Esophagus squamous epithelium (tissue), 5 donors: ENCODE data around the gene PLEKHG1. TPM values are rescaled to one million over a fixed set of nuclear protein-coding genes. Genes with fewer than 3 reads are reported as not detected.

Experiments used
- DNase-seq: peaks from one replicate; lab custom pipeline; 2025; lab: John Stamatoyannopoulos, UW
- H3K27ac ChIP-seq, 4 donors: fragments of 200-600 bp; sonication (generic); one replicate each; pipeline ENCODE4 v1.5.1; 2016 to 2019; ENCODE audit warnings: mild to moderate bottlenecking in 1 of 4
- H3K27me3 ChIP-seq, 4 donors: fragments of 200-600 bp; sonication (generic); 1 replicate in 3 of 4; 2 replicates in 1 of 4; pipeline versions ENCODE4 v1.5.1 to v1.6.0; 2017 to 2021; ENCODE audit warnings: antibody characterized with exemption in 1 of 4
- H3K36me3 ChIP-seq, 3 donors: fragments of 200-600 bp; sonication (generic); one replicate each; pipeline ENCODE4 v1.5.1; 2016 to 2019
- H3K4me1 ChIP-seq, 3 donors: fragments of 200-600 bp; sonication (generic); one replicate each; pipeline ENCODE4 v1.5.1; 2017 to 2019
- H3K4me3 ChIP-seq, 4 donors: fragments of 200-600 bp; sonication (generic); 1 replicate in 3 of 4; 2 replicates in 1 of 4; pipeline ENCODE4 v1.5.1; 2016 to 2019; ENCODE audit warnings: mild to moderate bottlenecking in 2 of 4, moderate library complexity in 1 of 4
- H3K9me3 ChIP-seq, 3 donors: fragments of 200-600 bp; sonication (generic); one replicate each; pipeline ENCODE4 v1.5.1; 2016 to 2019
- POLR2A ChIP-seq, 4 donors: fragments of 450-650 bp; IDR thresholded peaks; one replicate each; pipeline ENCODE4 v1.6.1; 2017; ENCODE audit warnings: antibody characterized with exemption in 4 of 4, mild to moderate bottlenecking in 4 of 4, moderate library complexity in 3 of 4
- WGBS, 2 donors: methylation state at CpG; one replicate each; pipeline ENCODE4 v1.1.5; 2018; 5-methylcytosine and 5-hydroxymethylcytosine counted together
- intact Hi-C: fragments of 100-400 bp; cut with DNase I; formaldehyde crosslinking; loops from one replicate; pipeline ENCODE4 v1.15.0; 2022
- total RNA-seq, 4 donors: library from RNA; depleted of rRNA; stranded (reverse); fragments of >200 nt; gene quantifications; one replicate each; pipeline ENCODE4 v1.1.0, GENCODE V29; 2016
- TF ChIP-seq, protein P1 (sequence below), 6 experiments: fragments of 450-650 bp in 4 of 6; fragments of 200-600 bp in 2 of 6; sonication (generic) in 2 of 6; IDR thresholded peaks; one replicate each; pipeline ENCODE4 v1.5.1; 2016 to 2019; ENCODE audit warnings: antibody characterized with exemption in 6 of 6, mild to moderate bottlenecking in 4 of 6, moderate library complexity in 4 of 6
- donor health status: DM: yes; HTN: yes; CAD: no.

Gene PLEKHG1
- total RNA-seq, 4 donors from 2014 or later, result 22.7 to 36.0 (median 27.6) TPM

DNA sequence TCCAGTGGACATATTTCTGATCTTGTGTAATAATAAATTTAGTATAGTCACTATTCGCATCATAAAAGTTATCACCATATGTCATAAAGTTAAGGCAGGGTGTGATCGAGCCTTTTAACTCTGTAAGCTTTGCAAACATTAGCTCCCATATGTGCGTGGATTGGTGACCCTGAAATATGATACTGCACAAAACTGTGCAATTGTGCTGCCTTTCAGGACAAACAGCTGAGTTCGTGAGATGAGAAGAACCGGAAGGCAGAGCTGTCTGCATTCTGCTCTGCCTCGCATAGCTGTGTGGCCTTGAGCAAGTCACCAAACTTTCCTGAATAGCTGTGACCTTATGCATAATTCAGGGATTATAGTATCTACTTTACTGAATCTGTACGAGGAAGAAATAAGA, 3.2 kb upstream of the PLEKHG1 start:
- Histone ChIP-seq H3K9me3 (no peaks in the 10 kb centered on the region), H3K4me1 (peaks cover 0 to 26% (median 3%) of the 10 kb centered on the region in 3 donors), H3K4me3 (no peak overlapping the region), H3K27ac (no peak overlapping the region), H3K27me3 (peaks cover 0 to 25% (median 0%) of the 10 kb centered on the region in 4 donors), H3K36me3 (no peaks in the 10 kb centered on the region)
- no peak for TF ChIP-seq POLR2A (IDR thresholded peaks at IDR 0.05)
- TF ChIP-seq, protein P1, sequence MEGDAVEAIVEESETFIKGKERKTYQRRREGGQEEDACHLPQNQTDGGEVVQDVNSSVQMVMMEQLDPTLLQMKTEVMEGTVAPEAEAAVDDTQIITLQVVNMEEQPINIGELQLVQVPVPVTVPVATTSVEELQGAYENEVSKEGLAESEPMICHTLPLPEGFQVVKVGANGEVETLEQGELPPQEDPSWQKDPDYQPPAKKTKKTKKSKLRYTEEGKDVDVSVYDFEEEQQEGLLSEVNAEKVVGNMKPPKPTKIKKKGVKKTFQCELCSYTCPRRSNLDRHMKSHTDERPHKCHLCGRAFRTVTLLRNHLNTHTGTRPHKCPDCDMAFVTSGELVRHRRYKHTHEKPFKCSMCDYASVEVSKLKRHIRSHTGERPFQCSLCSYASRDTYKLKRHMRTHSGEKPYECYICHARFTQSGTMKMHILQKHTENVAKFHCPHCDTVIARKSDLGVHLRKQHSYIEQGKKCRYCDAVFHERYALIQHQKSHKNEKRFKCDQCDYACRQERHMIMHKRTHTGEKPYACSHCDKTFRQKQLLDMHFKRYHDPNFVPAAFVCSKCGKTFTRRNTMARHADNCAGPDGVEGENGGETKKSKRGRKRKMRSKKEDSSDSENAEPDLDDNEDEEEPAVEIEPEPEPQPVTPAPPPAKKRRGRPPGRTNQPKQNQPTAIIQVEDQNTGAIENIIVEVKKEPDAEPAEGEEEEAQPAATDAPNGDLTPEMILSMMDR (IDR thresholded peaks at IDR 0.05), result no peak
- DNase-seq, result no peak
- 82 to 86% methylated on average over 7 of the region's 7 CpGs for WGBS, 2 donors
- intact Hi-C loops, result no loop called here

DNA sequence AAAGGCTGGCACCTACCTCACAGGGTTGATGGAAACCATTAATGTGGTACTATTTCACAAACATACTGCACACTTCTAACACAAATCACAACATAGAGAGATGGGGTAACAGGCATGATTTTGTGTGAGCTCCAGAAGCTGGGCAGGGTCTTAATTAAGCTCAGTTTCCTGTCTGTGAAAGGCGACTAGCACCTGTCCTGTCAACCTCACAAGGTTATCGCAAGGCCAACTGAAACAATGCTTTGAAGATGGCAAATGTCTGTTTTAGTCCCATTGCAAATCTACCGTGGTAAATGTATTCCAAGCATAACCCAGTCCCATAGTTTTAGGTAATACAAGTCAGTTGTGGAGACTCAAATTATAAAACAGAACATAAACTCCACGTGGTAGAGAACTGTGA, 1.3 kb upstream of the PLEKHG1 start:
- intact Hi-C loops, result no loop called here
- Histone ChIP-seq H3K4me3 (no peak overlapping the region), H3K9me3 (no peaks in the 10 kb centered on the region), H3K27ac (no peak overlapping the region), H3K36me3 (no peaks in the 10 kb centered on the region), H3K4me1 (peaks cover 0 to 31% (median 3%) of the 10 kb centered on the region in 3 donors), H3K27me3 (peaks cover 0 to 21% (median 0%) of the 10 kb centered on the region in 4 donors)
- DNase-seq, result no peak
- WGBS, 2 donors, result 76 to 82% methylated on average over 4 of the region's 4 CpGs
- TF ChIP-seq, protein P1 (IDR thresholded peaks at IDR 0.05), result no peak
- TF ChIP-seq POLR2A (IDR thresholded peaks at IDR 0.05), result no peak

DNA sequence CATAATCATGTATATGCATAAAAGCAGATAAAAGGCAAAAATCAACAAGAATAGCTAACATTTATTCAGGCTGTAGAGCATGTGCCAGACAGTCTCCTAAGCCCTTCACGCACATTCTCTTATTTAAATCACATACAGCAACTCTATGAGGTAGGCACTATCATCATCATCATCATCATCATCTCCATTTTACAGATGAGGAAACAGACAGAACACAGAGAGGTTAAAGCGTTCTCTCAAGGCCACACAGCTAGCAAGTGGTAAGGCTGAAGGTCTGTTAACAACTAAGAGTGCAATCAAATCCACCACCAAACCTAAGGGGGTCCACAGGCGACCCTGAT, 857 bp upstream of the PLEKHG1 start:
- Histone ChIP-seq H3K4me3 (peak overlapping the region in 2 of 4 donors; percentile 92 to 93), H3K9me3 (no peaks in the 10 kb centered on the region), H3K27ac (peak overlapping the region in 2 of 4 donors; percentile 80 to 93), H3K4me1 (peaks cover 0 to 32% (median 3%) of the 10 kb centered on the region in 3 donors), H3K27me3 (peaks cover 0 to 21% (median 0%) of the 10 kb centered on the region in 4 donors), H3K36me3 (no peaks in the 10 kb centered on the region)
- no peak for DNase-seq
- 75 to 76% methylated on average over 3 of the region's 3 CpGs for WGBS, 2 donors
- intact Hi-C loops, result no loop called here
- TF ChIP-seq, protein P1 (IDR thresholded peaks at IDR 0.05), result no peak
- TF ChIP-seq POLR2A (IDR thresholded peaks at IDR 0.05), result no peak

DNA sequence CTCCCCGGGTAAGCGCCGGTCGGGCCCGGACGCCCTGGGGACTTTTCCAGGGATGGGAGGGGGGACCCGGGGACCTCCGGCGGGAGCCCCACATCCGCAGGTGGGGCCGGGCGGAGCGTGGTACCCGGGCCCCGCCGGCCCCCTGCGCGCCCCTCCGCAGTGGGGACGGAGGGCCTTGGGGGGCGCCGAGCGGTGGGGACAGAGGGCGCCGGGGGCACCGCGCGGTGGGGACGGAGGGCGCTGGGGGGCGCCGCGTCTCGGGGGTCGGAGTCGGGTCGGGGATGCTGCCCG, 270 bp downstream of the PLEKHG1 start:
- TF ChIP-seq POLR2A (IDR thresholded peaks at IDR 0.05), result no peak
- TF ChIP-seq, protein P1 (IDR thresholded peaks at IDR 0.05), result no peak
- DNase-seq, result no peak

DNA sequence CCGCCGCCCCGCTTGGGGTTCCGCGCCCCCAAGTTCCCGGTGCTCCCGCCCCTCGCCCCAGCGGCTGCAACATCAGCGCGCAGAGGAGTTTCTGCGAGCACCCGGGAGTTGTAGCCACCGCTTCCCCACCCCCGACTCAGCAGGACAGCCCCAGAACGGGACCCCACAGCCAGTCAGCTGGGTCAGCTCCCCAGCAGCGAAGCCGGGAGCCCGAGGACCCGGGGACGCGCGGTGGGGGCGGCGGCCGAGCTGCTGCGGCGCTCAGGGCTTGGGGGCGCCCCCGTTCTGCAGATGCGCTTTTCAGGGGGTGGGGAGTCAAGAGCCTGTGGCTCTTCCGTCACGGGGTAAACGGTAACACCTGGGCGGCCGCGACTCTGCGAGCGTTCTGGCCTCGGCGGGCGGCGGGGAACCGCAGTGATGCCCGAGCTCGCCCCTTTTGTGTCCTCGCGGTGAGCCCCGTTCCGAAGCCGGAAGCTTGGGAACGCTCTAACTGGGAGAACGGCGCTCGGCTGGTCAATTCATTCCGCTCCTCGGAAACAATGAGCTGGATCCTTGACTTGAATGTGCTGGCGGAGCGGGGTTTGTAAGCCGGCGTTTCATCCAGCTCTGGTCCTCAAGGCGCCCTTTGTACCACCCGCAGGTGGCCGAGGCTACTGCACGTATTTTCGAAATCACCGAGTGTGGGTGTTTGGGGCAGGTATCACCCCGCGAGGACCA, 774 bp downstream of the PLEKHG1 start:
- peak overlapping the region; percentile 80 to 93 (median 90) for H3K27ac ChIP-seq
- peaks cover 0 to 32% (median 3%) of the 10 kb centered on the region in 3 donors for H3K4me1 ChIP-seq
- no peaks in the 10 kb centered on the region for H3K36me3 ChIP-seq
- intact Hi-C loops, result no loop called here
- H3K9me3 ChIP-seq, result no peaks in the 10 kb centered on the region
- DNase-seq, result peak; percentile 33
- WGBS, 2 donors, result 0% methylated on average over 15 of the region's 69 CpGs; no CpG with 5 or more reads in 1 of the 2 donors
- H3K27me3 ChIP-seq, result peaks cover 0 to 21% (median 0%) of the 10 kb centered on the region in 4 donors
- TF ChIP-seq, protein P1 (IDR thresholded peaks at IDR 0.05), result peak in 5 of 6 experiments; percentile 38 to 66 (median 56)
- TF ChIP-seq POLR2A (IDR thresholded peaks at IDR 0.05), result peak in 1 of 4 donors; percentile 31
- H3K4me3 ChIP-seq, result peak overlapping the region; percentile 61 to 93 (median 92)

More for the DNA sequence above, 270 bp downstream of the PLEKHG1 start:
- H3K4me1 ChIP-seq, result peaks cover 0 to 32% (median 3%) of the 10 kb centered on the region in 3 donors
- no peaks in the 10 kb centered on the region for H3K36me3 ChIP-seq
- H3K27ac ChIP-seq, result peak overlapping the region; percentile 80 to 93 (median 90)
- no peaks in the 10 kb centered on the region for H3K9me3 ChIP-seq
- intact Hi-C loops, result no loop called here
- H3K4me3 ChIP-seq, result peak overlapping the region; percentile 61 to 93 (median 92)
- H3K27me3 ChIP-seq, result peaks cover 0 to 21% (median 0%) of the 10 kb centered on the region in 4 donors
- WGBS, 2 donors, result no CpG with 5 or more reads among the region's 38 CpGs
